IMR-90 (cell line): ENCODE results near the gene LCE1A.

Experiments
- BHLHE40 ChIP-seq: fragments of 150-350 bp; IDR thresholded peaks from 2 replicates; pipeline ENCODE4 v1.6.1; 2016; ENCODE audit warnings: mild to moderate bottlenecking, low read depth, low read length
- CEBPB ChIP-seq: IDR thresholded peaks from 2 replicates; pipeline ENCODE4 v1.6.1; 2012; ENCODE audit warnings: low read depth, low read length, improper control_type of control experiment
- CTCF ChIP-seq: conservative IDR thresholded peaks from 2 replicates; pipeline ENCODE4 v1.5.1; 2012; ENCODE audit warnings: mild to moderate bottlenecking, low read depth, low read length, improper control_type of control experiment
- ELK1 ChIP-seq: fragments of 150-350 bp; IDR thresholded peaks from 2 replicates; pipeline ENCODE4 v1.6.1; 2016; ENCODE audit warnings: low read depth, mild to moderate bottlenecking, low read length, moderate library complexity, borderline replicate concordance
- MAFK ChIP-seq: IDR thresholded peaks from 2 replicates; pipeline ENCODE4 v1.6.1; 2012; ENCODE audit warnings: low read depth, low read length, improper control_type of control experiment
- MAZ ChIP-seq: IDR thresholded peaks from 2 replicates; pipeline ENCODE4 v1.6.1; 2012; ENCODE audit warnings: low read depth, mild to moderate bottlenecking, low read length, improper control_type of control experiment, moderate library complexity, borderline replicate concordance
- MXI1 ChIP-seq: IDR thresholded peaks from 2 replicates; pipeline ENCODE4 v1.6.1; 2012; ENCODE audit warnings: low read depth, mild to moderate bottlenecking, low read length, moderate library complexity, borderline replicate concordance
- POLR2A ChIP-seq: IDR thresholded peaks from 2 replicates; pipeline ENCODE4 v1.6.1; 2012; ENCODE audit warnings: mild to moderate bottlenecking, low read depth, low read length
- RAD21 ChIP-seq: IDR thresholded peaks from 2 replicates; pipeline ENCODE4 v1.6.1; 2012; ENCODE audit warnings: low read length, improper control_type of control experiment
- RCOR1 ChIP-seq: IDR thresholded peaks from 2 replicates; pipeline ENCODE4 v1.6.1; 2012; ENCODE audit warnings: mild to moderate bottlenecking, low read length, improper control_type of control experiment; ENCODE audit not compliant: insufficient replicate concordance
- RFX5 ChIP-seq: IDR thresholded peaks from 2 replicates; pipeline ENCODE4 v1.8.0; 2012; ENCODE audit warnings: low read depth, mild to moderate bottlenecking, low read length, moderate library complexity
- USF2 ChIP-seq: fragments of 150-350 bp; IDR thresholded peaks from 2 replicates; pipeline ENCODE4 v1.6.1; 2017; ENCODE audit warnings: mild to moderate bottlenecking, antibody characterized with exemption, low read length, low read depth

GRCh38 chr1:152855661-152856060 lies 28.4 kb downstream of the LCE1A start:
- TF ChIP-seq RFX5, result no peak
- no peak for TF ChIP-seq RCOR1
- TF ChIP-seq CTCF, result no peak
- TF ChIP-seq MXI1, result no peak
- TF ChIP-seq CEBPB, result no peak
- TF ChIP-seq BHLHE40, result no peak
- TF ChIP-seq USF2, result no peak
- no peak for TF ChIP-seq MAFK
- TF ChIP-seq RAD21, result no peak
- TF ChIP-seq POLR2A, result no peak
- TF ChIP-seq MAZ, result no peak
- TF ChIP-seq ELK1, result no peak
